ENCODE results near the gene RPS8.
A peak's percentile ranks its signal among the peaks of the same experiment; 100 is the strongest.
"Not testable (repeated sequence)": the region's sequence is repeated elsewhere in the genome, so short reads cannot be mapped to it uniquely, and the experiment has no call there.

The RPS8 gene

DNA sequence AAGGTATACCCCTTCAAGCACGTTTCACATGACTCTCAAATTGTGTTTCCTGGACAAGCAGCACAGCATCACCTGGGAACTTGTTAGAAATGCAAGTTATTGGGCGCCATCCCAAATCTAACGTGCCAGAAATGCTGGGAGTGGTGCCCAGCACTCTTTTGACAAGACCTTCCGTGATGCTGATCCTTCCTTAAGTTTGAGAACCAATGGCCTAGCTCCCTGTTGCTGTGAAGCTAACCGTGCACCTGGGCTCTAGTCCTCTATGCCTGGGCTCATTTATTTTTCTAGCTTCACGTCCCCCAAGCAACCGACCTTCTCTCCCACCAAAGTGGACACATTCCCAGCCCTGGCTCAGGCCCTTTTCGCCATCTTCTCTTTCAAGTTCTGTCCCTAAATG lies 8.4 kb downstream of the RPS8 start:
- DNase-seq: no peak

DNA sequence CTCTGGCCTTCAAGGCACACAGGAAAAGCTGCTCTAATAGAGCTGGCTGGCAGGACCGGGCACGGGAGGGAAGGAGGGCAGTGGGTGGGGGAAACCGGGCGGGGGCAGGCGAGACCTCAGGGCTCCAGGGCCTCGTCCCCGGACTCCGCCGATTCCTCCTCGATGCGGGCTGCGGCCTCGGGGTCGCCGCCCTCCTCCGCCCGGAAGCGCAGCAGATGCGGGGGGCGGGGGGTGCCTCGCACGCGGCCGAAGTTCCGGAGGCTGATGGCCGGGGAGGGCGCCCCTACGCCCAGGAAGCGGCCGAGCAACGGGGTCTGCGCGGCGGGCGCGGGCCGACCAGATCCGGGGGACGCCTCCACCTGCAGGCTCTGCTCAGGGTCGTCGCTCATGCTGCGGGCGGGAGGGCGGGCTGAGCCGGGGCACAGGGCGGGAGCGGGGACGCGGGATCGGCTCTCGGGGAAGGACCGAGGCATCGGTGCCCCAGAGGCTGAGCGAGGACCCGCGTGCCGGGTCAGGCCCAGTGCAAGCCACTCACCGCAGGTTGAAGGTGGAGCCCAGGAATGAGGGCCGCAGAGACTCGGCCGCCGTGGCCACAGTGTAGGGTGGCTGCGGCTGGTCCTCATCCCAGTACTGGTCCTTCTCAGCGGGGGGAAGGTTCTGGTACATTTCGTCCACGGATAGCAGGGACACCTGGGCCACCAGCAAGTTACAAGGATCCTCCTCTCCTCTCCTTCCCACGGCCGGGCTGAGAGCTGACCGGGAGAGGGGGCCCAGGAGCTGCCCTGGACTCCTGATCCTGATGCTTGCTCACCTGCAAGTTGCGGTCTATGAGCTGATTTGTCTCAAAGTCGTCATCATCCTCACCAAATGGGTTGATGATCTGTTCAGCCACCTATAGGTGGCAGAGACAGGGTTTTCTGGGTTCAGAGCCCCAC lies 9.0 kb downstream of the RPS8 start:
- DNase-seq: peak in 1 of 2 donors; percentile 36

DNA sequence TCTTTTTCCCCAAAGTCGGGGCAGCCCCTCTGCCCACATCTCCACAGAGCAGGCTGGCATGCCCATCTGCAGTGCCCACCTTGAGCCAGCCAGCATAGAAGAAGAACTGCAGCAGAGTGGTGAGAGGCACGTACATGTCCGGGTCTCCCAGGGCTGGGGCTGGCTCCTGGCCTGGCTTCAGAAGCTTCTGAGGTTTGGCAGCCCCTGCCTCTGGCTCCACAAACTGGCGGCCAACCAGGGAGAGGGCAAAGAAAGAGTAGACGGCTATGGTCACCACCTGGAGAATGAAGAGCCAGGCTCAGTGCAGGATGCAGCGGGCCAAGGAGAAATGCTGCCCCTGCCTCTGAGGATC lies 9.7 kb downstream of the RPS8 start:
- no peak for DNase-seq

DNA sequence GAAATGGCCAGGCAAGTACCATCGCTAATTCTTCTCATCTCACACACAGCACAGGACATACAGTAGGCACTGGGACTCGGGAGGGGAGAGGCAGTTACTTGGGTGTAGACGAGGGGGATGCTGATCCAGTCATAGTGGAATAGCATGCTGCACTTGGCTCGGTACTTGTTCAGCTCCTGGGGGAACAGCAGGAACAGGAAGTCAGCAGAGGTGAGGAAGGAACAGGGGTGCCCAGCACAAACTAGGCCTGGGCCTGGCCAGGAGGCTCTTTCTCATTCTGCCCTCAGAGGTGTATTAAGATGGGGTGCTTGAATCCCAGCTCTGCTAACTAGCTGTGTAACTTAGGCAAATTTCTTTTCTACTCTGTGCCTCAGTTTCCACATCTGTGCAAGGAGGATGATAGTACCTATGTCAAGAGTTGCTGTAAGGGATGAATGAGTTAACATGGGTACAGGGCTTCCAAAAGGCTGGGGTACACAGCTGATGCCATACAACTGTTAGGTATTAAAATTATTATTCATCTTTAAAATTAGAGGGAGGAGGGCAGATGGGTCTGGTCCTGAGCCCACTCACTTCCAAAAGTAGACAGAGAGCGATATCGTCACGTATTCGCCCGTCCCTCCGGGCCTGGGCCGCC lies 10.3 kb downstream of the RPS8 start:
- DNase-seq: no peak

DNA sequence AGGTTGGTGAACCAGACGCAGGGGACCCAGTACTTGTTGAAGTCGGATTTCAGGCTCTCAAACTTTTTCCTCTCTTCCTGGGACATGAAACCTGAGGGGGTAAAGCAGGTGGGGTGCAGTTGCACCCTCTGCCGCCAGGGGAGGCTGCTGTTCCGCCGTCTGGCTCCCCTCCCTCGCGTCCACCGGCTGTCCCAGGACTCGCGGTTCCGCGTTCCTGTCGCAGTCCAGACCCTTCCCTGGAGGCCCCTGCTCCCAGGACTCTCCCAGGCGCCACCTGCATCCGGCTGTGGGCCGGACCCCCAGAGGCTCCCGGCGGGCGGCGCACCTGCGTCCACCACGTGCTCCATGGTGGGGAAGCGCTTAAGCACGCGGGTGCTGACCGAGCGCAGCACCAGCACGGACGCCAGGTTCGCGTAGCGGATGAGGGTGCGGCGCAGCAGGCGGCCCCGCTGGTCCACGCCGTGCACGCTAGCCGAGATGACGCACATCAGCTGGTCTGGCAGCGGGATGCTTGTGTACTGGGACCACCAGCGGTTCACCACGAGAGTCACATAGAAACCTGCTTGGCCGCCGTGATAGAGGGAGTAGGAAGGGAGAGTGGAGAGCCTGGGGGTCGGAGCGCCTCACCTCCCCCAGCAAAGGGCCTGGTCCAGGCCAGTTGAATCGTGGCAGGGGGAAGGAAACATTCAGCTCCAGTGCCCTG lies 10.9 kb downstream of the RPS8 start:
- DNase-seq: peak; percentile 76 to 81

GRCh38 chr1:44786841-44787426 lies 11.6 kb downstream of the RPS8 start:
- DNase-seq: no peak

- no peak for DNase-seq
Measured at GRCh38 chr1:44787506-44787905, 12.2 kb downstream of the RPS8 start.

- DNase-seq: no peak
Measured at GRCh38 chr1:44788120-44788860, 12.9 kb downstream of the RPS8 start, which contains the start of gene BEST4. Gene BEST4 (minus strand): TSS chr1:44788170. CDS start chr1:44787705, 465 bp downstream.

DNA sequence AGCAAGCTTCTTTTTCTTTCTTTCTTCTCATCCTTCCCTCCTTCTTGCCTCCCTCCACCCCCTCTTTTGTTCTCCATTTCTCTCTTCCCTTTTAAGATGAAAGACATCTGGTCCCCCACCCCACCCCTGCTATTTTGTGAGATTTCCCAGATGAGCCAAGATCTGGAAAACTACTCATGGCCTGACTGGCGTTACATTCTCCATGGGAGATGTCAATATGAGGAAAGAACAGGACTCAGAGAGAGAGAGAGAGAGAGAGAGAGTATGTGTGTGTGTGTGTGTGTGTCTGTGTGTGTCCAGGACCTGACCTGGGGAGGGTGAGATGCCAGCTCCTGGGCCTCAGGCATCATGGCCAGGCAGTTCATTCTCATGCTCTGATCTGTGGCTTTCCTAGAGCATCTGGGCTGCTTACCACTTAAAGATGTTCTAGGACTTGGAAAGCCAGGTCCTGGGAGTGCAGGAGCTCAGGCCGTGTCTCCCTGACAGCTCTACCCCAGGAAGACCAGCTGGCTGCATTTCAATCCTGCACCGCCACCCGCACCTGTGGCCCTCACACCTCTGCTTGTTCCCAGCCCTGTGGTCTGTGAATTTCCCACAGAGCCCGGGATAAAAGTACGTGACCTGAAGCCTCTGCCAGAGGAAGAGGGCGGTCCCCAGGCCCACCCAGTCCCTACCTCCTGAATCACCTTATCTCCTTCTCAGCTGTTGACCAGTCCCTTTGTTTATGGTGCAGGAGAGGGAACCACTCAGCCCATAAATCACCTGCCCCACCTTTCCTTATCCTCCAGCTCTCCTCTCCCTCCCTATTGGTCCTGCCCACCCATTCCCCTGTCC lies 15.8 kb downstream of the RPS8 start:
- no peak for DNase-seq

DNA sequence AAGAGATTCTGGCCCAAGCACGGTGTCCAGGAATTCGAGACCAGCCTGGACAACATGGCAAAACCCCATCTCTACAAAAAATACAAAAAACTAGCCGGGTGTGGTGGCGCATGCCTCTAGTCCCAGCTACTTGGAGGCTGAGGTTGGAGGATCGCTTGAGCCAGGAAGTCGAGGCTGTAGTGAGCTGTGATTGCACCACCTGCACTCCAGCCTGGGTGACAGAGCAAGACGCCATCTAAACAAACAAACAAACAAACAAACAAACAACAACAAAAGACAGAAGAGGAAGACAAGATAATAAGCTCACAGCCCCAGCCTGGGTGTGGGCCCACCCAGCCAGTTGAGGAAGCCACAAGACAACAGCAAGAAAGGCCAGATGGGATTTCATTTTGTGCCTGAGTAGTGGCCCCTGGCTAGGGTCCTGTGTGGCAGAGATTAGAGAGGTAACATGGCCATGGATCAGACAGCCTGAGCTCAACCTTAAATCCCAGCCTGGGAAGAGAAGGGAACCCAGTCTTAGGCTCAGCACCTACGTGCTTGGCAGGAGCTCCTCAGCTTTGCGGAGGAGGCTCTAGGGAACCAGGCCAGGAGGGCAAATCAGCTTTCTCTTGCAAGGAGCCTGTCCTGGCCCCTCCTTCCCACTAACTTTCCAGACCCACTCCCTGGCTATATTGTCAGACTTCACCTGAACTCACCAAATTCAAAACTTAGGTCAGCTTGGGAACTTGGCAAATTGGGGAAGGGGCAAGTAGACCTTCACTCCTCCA lies 17.6 kb downstream of the RPS8 start:
- DNase-seq: no peak

GRCh38 chr1:44797886-44798285 lies 22.5 kb downstream of the RPS8 start:
- not testable (repeated sequence) for DNase-seq

GRCh38 chr1:44798481-44799365 lies 23.4 kb downstream of the RPS8 start:
- no peak for DNase-seq

- peak; percentile 99 to 100 for DNase-seq
Measured at GRCh38 chr1:44799770-44800584, 24.6 kb downstream of the RPS8 start, which contains the start of gene PLK3. Gene PLK3 (plus strand): TSS chr1:44800377. CDS start chr1:44800464, 87 bp downstream.

DNA sequence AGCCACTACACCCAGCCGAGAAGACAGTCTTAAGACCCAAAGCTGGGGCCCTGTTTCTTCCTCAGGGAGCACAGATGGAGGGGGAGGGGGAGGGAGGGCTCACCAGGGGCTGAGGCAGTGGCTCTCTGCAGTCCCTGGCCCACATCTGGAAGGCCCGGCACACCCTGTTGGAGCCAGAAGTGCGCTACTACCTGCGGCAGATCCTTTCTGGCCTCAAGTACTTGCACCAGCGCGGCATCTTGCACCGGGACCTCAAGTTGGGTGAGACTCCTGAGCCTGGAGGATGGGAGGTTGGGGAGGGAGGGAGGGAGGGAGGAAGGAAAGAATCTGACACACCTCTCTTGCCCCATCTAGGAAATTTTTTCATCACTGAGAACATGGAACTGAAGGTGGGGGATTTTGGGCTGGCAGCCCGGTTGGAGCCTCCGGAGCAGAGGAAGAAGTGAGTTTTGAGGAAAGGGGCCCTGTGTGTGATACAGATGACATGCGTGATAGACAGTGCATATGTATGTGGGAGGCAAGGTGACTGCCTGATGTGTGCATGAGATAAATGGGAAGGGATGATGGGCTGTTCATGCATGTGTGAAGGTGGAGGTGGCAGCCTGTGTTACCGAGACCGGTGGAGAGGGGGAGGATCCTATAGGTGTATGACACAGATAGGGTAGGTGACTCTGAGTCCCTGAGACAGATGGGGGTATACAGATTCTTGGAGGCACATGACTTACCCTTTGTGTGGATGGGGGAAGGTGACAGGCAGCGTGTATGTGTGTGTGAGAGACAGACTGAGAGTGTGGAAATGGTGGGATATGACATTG lies 26.4 kb downstream of the RPS8 start:
- DNase-seq: peak; percentile 54 to 58

GRCh38 chr1:44802306-44803061 lies 27.1 kb downstream of the RPS8 start:
- peak in 1 of 2 donors; percentile 35 for DNase-seq

GRCh38 chr1:44803062-44803311 lies 27.6 kb downstream of the RPS8 start:
- no peak for DNase-seq
